Stimulated activated CD4-positive, alpha-beta T cell treated with anti-CD3 and anti-CD28 coated beads, Interleukin-4, amount 100 ng/mL, for 4 hours (primary cell): ENCODE results near the gene PAWR.
"Not testable (repeated sequence)": the region's sequence is repeated elsewhere in the genome, so short reads cannot be mapped to it uniquely, and the experiment has no call there.

Experiments
- DNase-seq, 2 experiments: peaks; one replicate each; pipeline ENCODE4 v3.0.0-alpha.2; 2020

PAWR gene

GRCh38 chr12:79685068-79685467 is 5.7 kb downstream of the PAWR start:
- no peak for DNase-seq

DNA sequence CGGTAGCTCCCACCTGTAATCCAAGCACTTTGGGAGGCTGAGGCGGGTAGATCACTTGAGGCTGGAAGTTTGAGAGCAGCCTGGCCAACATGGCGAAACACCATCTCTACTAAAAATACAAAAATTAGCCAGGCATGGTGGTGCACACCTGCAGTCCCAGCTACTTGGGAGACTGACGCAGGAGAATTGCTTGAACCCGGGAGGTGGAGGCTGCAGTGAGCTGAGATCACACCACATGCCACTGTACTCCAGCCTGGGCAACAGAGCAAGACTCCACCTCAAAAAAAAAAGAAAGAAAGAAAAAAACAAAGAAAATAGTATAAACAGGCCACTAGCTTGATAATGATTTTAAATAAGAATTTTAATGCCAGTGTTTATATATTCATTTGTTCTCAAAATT is 6.4 kb downstream of the PAWR start:
- not testable (repeated sequence) for DNase-seq

GRCh38 chr12:79682593-79682992 is 8.2 kb downstream of the PAWR start:
- DNase-seq: no peak

DNA sequence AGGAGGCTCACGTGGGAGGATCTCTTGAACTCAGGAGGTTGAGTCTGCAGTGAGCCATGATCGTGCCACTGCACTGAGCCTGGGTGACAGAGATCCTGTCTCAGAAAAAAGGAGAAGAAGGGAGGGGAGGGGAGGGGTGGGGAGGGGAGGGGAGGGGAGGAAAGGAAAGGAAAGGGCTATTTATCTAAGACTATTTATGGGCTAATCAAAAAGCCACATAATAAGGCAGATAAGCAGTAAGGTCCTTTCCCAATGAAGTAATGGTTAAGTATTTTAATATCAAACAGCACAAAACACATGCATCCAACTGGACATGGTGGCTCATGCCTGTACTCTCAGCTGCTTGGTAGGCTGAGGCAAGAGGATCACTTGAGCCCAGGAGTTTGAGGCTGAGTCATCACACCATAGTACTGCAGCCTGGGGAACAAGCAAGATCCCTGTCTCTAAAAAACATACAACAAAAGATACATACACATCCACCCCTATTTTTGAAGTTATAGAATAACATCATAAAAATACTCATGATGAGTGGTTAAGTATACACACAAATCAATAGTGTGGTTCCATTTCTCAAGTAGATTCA is 9.7 kb downstream of the PAWR start:
- DNase-seq: no peak

GRCh38 chr12:79680051-79680450 is 10.7 kb downstream of the PAWR start:
- no peak for DNase-seq

- no peak for DNase-seq
Observed at GRCh38 chr12:79678306-79678705, 12.5 kb downstream of the PAWR start.

DNA sequence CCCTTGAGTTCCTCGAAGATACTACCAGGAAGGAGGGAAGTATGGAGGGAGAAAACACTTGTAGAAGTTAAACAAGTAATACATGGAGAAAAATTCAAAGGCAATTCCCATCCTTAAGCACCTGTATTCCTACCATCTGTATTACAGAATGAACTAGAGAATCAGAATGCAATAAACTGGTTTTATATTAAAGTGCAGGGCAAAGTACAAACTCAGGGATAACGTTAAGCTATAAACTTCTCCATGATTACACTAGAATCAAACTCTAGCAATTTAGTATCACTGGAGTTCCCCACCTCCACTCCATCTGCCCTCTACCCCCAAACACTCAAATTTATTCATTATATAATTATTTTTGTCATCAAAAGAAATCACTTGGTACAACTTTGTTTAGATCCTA is 13.1 kb downstream of the PAWR start:
- no peak for DNase-seq

DNA sequence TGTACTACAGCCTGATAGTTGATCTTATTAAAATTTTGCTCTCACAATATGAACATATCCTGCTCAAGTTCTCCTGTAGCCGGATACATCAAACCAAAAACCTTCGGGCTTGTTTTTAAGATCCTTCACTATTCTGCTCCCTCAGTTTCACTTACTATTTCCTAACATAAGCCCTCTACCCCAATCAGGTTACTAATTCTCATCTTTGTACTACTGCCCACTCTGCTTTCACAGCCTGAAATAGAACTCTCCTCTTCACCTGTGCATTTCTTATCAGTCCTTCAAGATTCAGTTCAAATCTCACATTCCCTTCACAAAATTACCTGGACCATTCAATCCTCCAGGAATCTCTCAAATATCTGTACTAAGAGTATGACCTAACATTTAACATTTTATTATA is 14.2 kb downstream of the PAWR start:
- no peak for DNase-seq

GRCh38 chr12:79674629-79675028 is 16.1 kb downstream of the PAWR start:
- no peak for DNase-seq

- DNase-seq: no peak
Observed at GRCh38 chr12:79673354-79673753, 17.4 kb downstream of the PAWR start.

GRCh38 chr12:79668113-79668512 is 22.7 kb downstream of the PAWR start:
- DNase-seq: no peak

DNA sequence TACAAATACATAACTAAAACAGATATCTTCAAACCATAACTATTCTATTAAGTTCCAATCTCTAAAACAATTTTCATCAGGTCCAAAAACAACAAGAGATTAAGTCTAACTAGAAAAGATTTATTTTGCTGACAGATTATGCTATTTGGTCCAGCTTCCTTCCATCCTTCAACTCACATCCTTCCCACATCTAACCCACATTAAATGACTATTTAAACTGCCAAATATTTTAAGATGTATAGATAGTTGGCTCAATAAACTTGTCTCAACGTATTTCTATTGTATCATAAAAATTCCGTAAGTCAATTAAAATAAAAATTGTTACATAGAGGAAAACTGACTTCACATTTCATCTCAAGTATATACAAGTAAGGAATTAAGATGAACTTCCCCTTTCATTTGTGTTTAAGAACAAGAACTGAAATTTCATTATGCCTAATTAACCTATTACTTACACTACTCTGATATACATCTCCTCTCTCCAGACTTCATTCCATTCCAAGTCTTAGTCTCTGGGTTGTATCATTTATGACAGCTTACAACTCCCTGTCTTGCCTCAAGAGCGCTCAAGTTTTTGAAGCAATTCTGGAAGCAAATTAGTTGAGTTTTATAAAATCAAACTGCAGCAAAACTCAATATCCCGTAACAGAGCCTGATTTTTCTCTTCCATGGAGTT is 25.4 kb downstream of the PAWR start:
- no peak for DNase-seq

DNA sequence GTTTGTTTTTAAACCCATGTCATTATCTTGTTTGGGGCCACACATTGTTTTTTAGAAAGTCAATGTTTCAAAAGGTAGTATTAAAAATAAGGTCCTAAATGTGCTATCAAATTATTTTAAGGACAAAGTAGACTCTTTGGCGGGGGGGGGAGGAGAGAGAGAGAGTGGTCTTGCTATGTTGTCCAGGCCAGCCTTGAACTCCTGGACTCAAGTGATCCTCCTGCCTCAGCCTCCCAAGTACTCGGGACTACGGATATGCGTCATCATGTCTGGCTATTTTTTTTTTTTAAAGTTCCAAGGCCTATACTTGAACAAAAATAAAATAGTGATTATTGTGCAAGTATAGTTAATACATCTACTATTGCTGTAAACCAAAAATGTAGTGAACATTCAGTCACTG is 26.2 kb downstream of the PAWR start:
- DNase-seq: no peak

- DNase-seq: no peak
Observed at GRCh38 chr12:79662046-79662811, 28.5 kb downstream of the PAWR start.

DNA sequence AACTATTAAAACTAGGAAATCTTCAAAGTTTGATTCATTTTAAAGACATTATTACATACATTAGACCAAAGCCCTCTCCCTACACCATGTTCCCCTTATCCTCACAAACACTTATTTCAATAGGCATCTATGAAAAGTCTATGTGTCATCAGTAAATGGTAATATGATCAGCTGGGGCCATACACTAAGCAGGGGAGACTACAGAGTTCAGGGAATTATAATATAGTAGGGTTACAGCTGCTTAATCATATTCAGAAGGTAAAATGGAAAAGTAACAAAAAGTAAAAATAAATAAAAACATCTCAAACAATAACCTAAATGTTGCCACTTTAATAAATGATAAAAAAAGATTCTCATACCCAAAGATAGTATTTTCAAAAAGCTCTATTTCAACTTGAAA is 29.1 kb downstream of the PAWR start:
- no peak for DNase-seq

DNA sequence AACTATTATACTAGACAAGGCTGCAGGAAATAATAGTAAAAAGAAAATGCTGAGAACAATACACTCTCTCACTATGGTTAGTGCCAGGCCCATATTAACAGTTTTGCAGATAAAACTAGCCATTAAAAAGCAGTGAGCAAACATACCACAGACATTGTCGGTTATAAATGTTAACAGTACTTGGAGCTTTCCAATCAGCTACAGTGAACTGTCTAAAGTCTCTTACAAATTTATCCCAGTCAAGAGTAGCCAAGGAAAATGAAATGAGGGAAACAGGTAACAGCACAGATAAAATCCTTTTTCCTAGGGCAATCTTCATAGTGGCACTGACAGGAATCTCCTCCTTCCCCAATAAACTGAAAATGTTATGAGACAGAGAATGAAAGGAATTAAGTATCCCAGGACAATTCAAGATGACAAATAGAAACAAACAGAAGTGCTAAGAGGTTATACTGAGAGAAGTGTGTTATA is 30.8 kb downstream of the PAWR start:
- DNase-seq: no peak

- no peak for DNase-seq
Observed at GRCh38 chr12:79658221-79658620, 32.5 kb downstream of the PAWR start.

- no peak for DNase-seq
Observed at GRCh38 chr12:79657136-79657535, 33.6 kb downstream of the PAWR start.

DNA sequence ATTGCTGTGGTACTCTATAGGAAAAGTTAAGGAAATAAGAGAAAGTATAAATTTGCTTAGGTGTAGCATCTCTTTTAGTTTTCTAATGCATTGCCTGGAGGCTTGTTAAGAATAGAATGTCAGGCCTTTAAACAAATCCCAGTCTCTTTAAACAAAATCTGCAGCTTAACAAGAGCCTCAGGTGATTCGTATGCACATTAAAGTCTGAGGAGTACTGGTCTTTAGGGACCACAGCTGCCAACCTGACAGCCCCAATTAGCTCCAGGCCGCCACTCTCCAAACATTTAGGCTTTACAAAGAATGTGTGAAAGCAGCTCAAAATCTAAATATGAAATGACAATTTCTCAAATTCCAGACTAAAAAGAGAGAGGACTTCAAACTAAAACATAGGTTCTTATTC is 35.7 kb downstream of the PAWR start:
- DNase-seq: no peak

GRCh38 chr12:79652521-79652920 is 38.2 kb downstream of the PAWR start:
- no peak for DNase-seq

DNA sequence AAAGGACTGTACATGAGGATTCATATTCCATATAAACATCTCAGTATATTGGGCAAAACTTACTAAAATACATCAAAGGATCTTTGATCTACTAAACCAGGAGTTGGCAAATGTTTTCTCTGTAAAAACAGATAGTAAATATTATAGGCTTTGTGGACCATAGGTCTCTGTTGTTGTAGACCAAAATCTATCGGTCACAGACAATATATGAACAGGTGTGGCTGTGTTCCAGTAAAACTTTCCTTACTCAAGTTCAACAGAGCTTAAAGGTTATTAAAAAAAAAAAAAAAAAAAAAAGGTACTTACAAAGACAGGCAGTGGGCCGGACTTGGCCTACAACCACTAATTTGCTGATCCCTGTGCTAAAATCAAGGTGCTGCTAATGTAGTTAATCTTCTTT is 40.3 kb downstream of the PAWR start:
- DNase-seq: no peak

DNA sequence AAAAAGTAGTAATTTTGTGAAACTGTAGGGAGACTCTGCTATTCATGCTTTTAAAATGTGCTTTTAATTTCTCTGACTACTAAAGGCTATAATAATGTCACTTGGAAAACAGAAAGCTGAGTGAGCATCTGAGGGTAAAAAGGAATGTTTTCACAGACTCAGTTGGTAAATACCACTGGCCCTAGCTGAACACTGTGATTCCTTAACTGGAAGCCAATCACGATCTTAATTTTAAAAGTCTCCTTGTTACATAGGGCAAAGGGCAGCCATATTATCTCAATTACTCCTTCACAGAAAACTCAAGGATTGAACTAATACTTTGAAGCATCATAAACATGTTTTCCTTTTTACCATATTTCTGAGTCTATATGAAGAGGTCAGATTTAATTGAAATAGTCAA is 41.9 kb downstream of the PAWR start:
- DNase-seq: no peak

GRCh38 chr12:79646843-79647242 is 43.9 kb downstream of the PAWR start:
- DNase-seq: not testable (repeated sequence)

DNA sequence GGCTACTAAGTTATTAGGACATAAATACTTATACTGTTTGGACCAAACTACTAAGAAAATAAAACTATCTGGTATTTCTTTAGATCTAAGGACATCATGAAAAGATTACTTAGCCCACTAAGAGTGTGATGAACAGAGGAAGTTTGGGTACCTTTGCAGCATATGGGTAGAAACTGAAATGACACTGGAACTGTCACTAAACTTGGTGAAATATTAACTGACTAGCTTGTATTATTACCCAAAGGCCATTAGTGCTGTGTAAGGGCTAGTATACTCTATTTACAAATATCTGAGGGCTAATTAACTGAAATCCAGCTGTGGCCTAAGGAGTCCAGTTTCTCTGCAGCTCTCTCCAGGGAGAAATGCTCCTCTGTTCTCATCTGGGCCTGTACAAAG is 45.5 kb downstream of the PAWR start:
- no peak for DNase-seq
